Epithelial cell of esophagus (primary cell): ENCODE measurements around the gene SIK2.
"Not testable (repeated sequence)": the region's sequence is repeated elsewhere in the genome, so short reads cannot be mapped to it uniquely, and the experiment has no call there.

Experiments used
- DNase-seq: peaks from one replicate; pipeline ENCODE4 v3.0.0; 2010; ENCODE audit warnings: low read depth
- H3K4me3 ChIP-seq: 2 replicates; pipeline ENCODE4 v1.5.1; 2011; ENCODE audit warnings: mild to moderate bottlenecking, low read length, control low read depth
- CTCF ChIP-seq: IDR thresholded peaks from 2 replicates; pipeline ENCODE4 v1.5.1; 2011; ENCODE audit warnings: low read depth, mild to moderate bottlenecking, low read length, control low read depth, inconsistent platforms; ENCODE audit not compliant: insufficient read depth; ENCODE audit errors: missing control alignments

The SIK2 gene

GRCh38 chr11:111765320-111765983 lies 163.2 kb downstream of the SIK2 start:
- TF ChIP-seq CTCF, result no peak
- peak; percentile 19 for DNase-seq
- peak overlapping the region; percentile 89 for H3K4me3 ChIP-seq

GRCh38 chr11:111765984-111766833 lies 164.0 kb downstream of the SIK2 start, which contains the start of gene PPP2R1B:
PPP2R1B (minus strand) TSS chr11:111766389; CDS start chr11:111766361, 28 bp downstream.
- DNase-seq, result peak; percentile 72
- no peak for TF ChIP-seq CTCF
- H3K4me3 ChIP-seq, result peak within 1 kb of the TSS; percentile 89

GRCh38 chr11:111766834-111767142 lies 164.5 kb downstream of the SIK2 start:
- TF ChIP-seq CTCF, result no peak
- no peak for DNase-seq
- H3K4me3 ChIP-seq, result peak overlapping the region; percentile 89

GRCh38 chr11:111770581-111771134 lies 168.4 kb downstream of the SIK2 start:
- DNase-seq, result no peak
- no peak for TF ChIP-seq CTCF
- no peak overlapping the region for H3K4me3 ChIP-seq

- DNase-seq, H3K4me3 ChIP-seq: not testable (repeated sequence)
These were observed 169.0 kb downstream of the SIK2 start for GRCh38 chr11:111771205-111771604.

- DNase-seq, result no peak
- no peak for TF ChIP-seq CTCF
- H3K4me3 ChIP-seq, result no peak overlapping the region
These were observed 170.3 kb downstream of the SIK2 start for GRCh38 chr11:111772535-111772934.

GRCh38 chr11:111774955-111775710 lies 172.9 kb downstream of the SIK2 start:
- no peak overlapping the region for H3K4me3 ChIP-seq
- no peak for TF ChIP-seq CTCF
- no peak for DNase-seq
